Prostate gland (tissue), 2 donors: ENCODE data around the gene INPP5A. TPM values are rescaled to one million over a fixed set of nuclear protein-coding genes. Genes with fewer than 3 reads are reported as not detected.
"Not testable (repeated sequence)": the region's sequence is repeated elsewhere in the genome, so short reads cannot be mapped to it uniquely, and the experiment has no call there.

ENCODE experiments used
- DNase-seq: peaks from one replicate; pipeline ENCODE4 v3.0.0-alpha.2; 2019; ENCODE audit warnings: low spot score
- H3K27ac ChIP-seq, 2 donors: fragments of 200-600 bp; sonication (generic); 2 replicates each; pipeline ENCODE4 v1.5.1; 2017 to 2019
- H3K27me3 ChIP-seq: fragments of 200-600 bp; sonication (generic); replicated peaks from 2 replicates; pipeline ENCODE4 v1.5.1; 2019; ENCODE audit not compliant: insufficient read depth
- H3K36me3 ChIP-seq, 2 donors: fragments of 200-600 bp; sonication (generic); 1 replicate in 1 of 2; 2 replicates in 1 of 2; pipeline versions ENCODE4 v1.5.1 to v1.8.1; 2017 to 2019
- H3K4me1 ChIP-seq: fragments of 200-600 bp; sonication (generic); replicated peaks from 2 replicates; pipeline ENCODE4 v1.5.1; 2019
- H3K4me3 ChIP-seq, 2 donors: fragments of 200-600 bp; sonication (generic); 2 replicates each; pipeline ENCODE4 v1.5.1; 2017 to 2019
- H3K9me3 ChIP-seq: fragments of 200-600 bp; sonication (generic); 2 replicates; pipeline ENCODE4 v1.5.1; 2017
- CTCF ChIP-seq, 4 experiments: fragments of 200-600 bp in 2 of 4; fragments of 450-650 bp in 2 of 4; sonication (generic) in 2 of 4; IDR thresholded peaks; 1 replicate in 3 of 4; 2 replicates in 1 of 4; pipeline ENCODE4 v1.5.1; 2016 to 2019; ENCODE audit warnings: antibody characterized with exemption in 4 of 4, mild to moderate bottlenecking in 2 of 4, moderate library complexity in 2 of 4
- POLR2A ChIP-seq: fragments of 450-650 bp; IDR thresholded peaks from one replicate; pipeline ENCODE4 v1.6.1; 2016; ENCODE audit warnings: antibody characterized with exemption, mild to moderate bottlenecking
- POLR2AphosphoS5 ChIP-seq: sonication (generic); formaldehyde crosslinking; IDR thresholded peaks from one replicate; pipeline ENCODE4 v1.6.1; 2017; ENCODE audit warnings: antibody characterized with exemption
- WGBS: methylation state at CpG from one replicate; pipeline ENCODE4 v1.1.5; 2018; 5-methylcytosine and 5-hydroxymethylcytosine counted together
- intact Hi-C: fragments of 100-400 bp; cut with DNase I; formaldehyde crosslinking; loops from one replicate; pipeline ENCODE4 v1.14.2; 2022
- total RNA-seq, 2 donors: library from RNA; depleted of rRNA; stranded (reverse); fragments of >200 nt; gene quantifications; one replicate each; pipeline ENCODE4 v1.1.0, GENCODE V29; 2016

INPP5A gene
- total RNA-seq, 2 donors from 2014 or later, result 49.5 to 83.3 TPM

GRCh38 chr10:132595021-132595420 is 57.4 kb downstream of the INPP5A start:
- Histone ChIP-seq H3K36me3 (no peaks in the 10 kb centered on the region), H3K9me3 (no peaks in the 10 kb centered on the region), H3K27me3 (no peaks in the 10 kb centered on the region), H3K4me1 (peaks cover 19% of the 10 kb centered on the region), H3K27ac (peak overlapping the region; percentile 43), H3K4me3 (no peak overlapping the region)
- intact Hi-C loops, result no loop called here
- WGBS, result 92% methylated on average over 11 of the region's 11 CpGs
- no peak for DNase-seq
- no peak for TF ChIP-seq CTCF (IDR thresholded peaks at IDR 0.05)
- no peak for TF ChIP-seq POLR2A
- no peak for TF ChIP-seq POLR2AphosphoS5

- intact Hi-C loops, result no loop called here
- Histone ChIP-seq H3K36me3 (no peaks in the 10 kb centered on the region), H3K27ac (peak overlapping the region; percentile 43), H3K4me3 (no peak overlapping the region), H3K27me3 (no peaks in the 10 kb centered on the region), H3K9me3 (no peaks in the 10 kb centered on the region), H3K4me1 (peaks cover 15% of the 10 kb centered on the region)
- no peak for TF ChIP-seq CTCF (IDR thresholded peaks at IDR 0.05)
- TF ChIP-seq POLR2A, result no peak
- no peak for TF ChIP-seq POLR2AphosphoS5
- 30% methylated on average over 7 of the region's 7 CpGs for WGBS
- no peak for DNase-seq
Measured at GRCh38 chr10:132595854-132596253, 58.3 kb downstream of the INPP5A start.

- TF ChIP-seq POLR2A, result no peak
- Histone ChIP-seq H3K27ac (no peak overlapping the region), H3K27me3 (no peaks in the 10 kb centered on the region), H3K9me3 (no peaks in the 10 kb centered on the region), H3K4me1 (peaks cover 6% of the 10 kb centered on the region), H3K4me3 (no peak overlapping the region), H3K36me3 (no peaks in the 10 kb centered on the region)
- intact Hi-C loops, result no loop called here
- no peak for DNase-seq
- WGBS, result 93% methylated on average over 21 of the region's 21 CpGs
Measured at GRCh38 chr10:132596742-132597279, 59.2 kb downstream of the INPP5A start.

GRCh38 chr10:132597654-132598053 is 60.1 kb downstream of the INPP5A start:
- H3K9me3 ChIP-seq, result no peaks in the 10 kb centered on the region
- 95% methylated on average over 21 of the region's 21 CpGs for WGBS
- intact Hi-C loops, result no loop called here
- no peak for DNase-seq
- no peaks in the 10 kb centered on the region for H3K36me3 ChIP-seq
- TF ChIP-seq CTCF (IDR thresholded peaks at IDR 0.05), result no peak
- TF ChIP-seq POLR2AphosphoS5, result no peak
- TF ChIP-seq POLR2A, result no peak
- peaks cover 6% of the 10 kb centered on the region for H3K4me1 ChIP-seq
- no peak overlapping the region for H3K4me3 ChIP-seq
- H3K27ac ChIP-seq, result peak overlapping the region in 1 of 2 donors; percentile 22
- no peaks in the 10 kb centered on the region for H3K27me3 ChIP-seq

- DNase-seq, H3K4me1 ChIP-seq, H3K9me3 ChIP-seq, H3K4me3 ChIP-seq, H3K27me3 ChIP-seq, intact Hi-C loops, H3K36me3 ChIP-seq: not testable (repeated sequence)
- H3K27ac ChIP-seq, result peak overlapping the region in 1 of 2 donors; percentile 50
- WGBS, result 46% methylated on average over 9 of the region's 9 CpGs
- TF ChIP-seq POLR2AphosphoS5 (peak; percentile 19), CTCF (IDR thresholded peaks at IDR 0.05) (peak in 1 of 4 experiments; percentile 34)
Measured at GRCh38 chr10:132599023-132599618, 61.5 kb downstream of the INPP5A start.
